GM23338 (cell line): ENCODE results near the gene REV3L. TPM values are rescaled to one million over a fixed set of nuclear protein-coding genes. Genes with fewer than 3 reads are reported as not detected.

Experiments used
- ATAC-seq: fragments of 200-7000 bp; cut with Tn5 transposase; 3 replicates; pipeline ENCODE4 v1.9.1; 2020
- DNase-seq: peaks from one replicate; pipeline ENCODE4 v3.0.0-alpha.2; 2015; ENCODE audit warnings: low spot score
- H2AFZ ChIP-seq: fragments of 200-600 bp; sonication (generic); 2 replicates; pipeline ENCODE4 v1.8.0; 2016; ENCODE audit warnings: antibody characterized with exemption, mild to moderate bottlenecking, moderate library complexity
- H3F3A ChIP-seq: fragments of 200-600 bp; sonication (generic); replicated peaks from 2 replicates; pipeline ENCODE4 v1.8.0; 2017; ENCODE audit warnings: antibody characterized with exemption, mixed run types, low read depth
- H3K27ac ChIP-seq: fragments of 200-600 bp; sonication (generic); 2 replicates; pipeline ENCODE4 v1.6.1; 2016; ENCODE audit warnings: low read depth
- H3K27me3 ChIP-seq: fragments of 200-600 bp; sonication (generic); 2 replicates; pipeline ENCODE4 v1.8.0; 2016; ENCODE audit warnings: mild to moderate bottlenecking, mixed run types, moderate library complexity; ENCODE audit not compliant: insufficient read depth
- H3K36me3 ChIP-seq: fragments of 200-600 bp; sonication (generic); 2 replicates; pipeline ENCODE4 v1.8.0; 2016; ENCODE audit warnings: mild to moderate bottlenecking; ENCODE audit not compliant: insufficient read depth
- H3K4me1 ChIP-seq: fragments of 200-600 bp; sonication (generic); 2 replicates; pipeline ENCODE4 v1.8.0; 2016; ENCODE audit warnings: mild to moderate bottlenecking, moderate library complexity; ENCODE audit not compliant: insufficient read depth
- H3K4me2 ChIP-seq: fragments of 200-600 bp; sonication (generic); 2 replicates; pipeline ENCODE4 v1.7.1; 2017; ENCODE audit warnings: mixed run types
- H3K4me3 ChIP-seq: fragments of 200-600 bp; sonication (generic); 2 replicates; pipeline ENCODE4 v1.6.1; 2016; ENCODE audit warnings: mixed run types
- H3K79me2 ChIP-seq: fragments of 200-600 bp; sonication (generic); replicated peaks from 2 replicates; pipeline ENCODE4 v1.8.0; 2017; ENCODE audit warnings: mild to moderate bottlenecking; ENCODE audit not compliant: insufficient read depth
- H3K9me2 ChIP-seq: fragments of 200-600 bp; sonication (generic); 2 replicates; pipeline ENCODE4 v1.8.0; 2017; ENCODE audit not compliant: insufficient read depth
- H4K20me1 ChIP-seq: fragments of 200-600 bp; sonication (generic); replicated peaks from 2 replicates; pipeline ENCODE4 v1.8.0; 2017; ENCODE audit warnings: mild to moderate bottlenecking; ENCODE audit not compliant: insufficient read depth
- H3K27ac Mint-ChIP-seq: 2 replicates; pipeline ENCODE4 v1.8.0; 2020; ENCODE audit warnings: inconsistent platforms, mild to moderate bottlenecking, moderate library complexity, mixed read lengths
- H3K27me3 Mint-ChIP-seq: 3 replicates; pipeline ENCODE4 v1.8.0; 2022; ENCODE audit warnings: low read depth, mild to moderate bottlenecking, moderate library complexity, mixed read lengths, inconsistent platforms; ENCODE audit not compliant: insufficient read depth, poor library complexity
- H3K36me3 Mint-ChIP-seq: 3 replicates; pipeline ENCODE4 v1.8.0; 2021; ENCODE audit warnings: low read depth, mild to moderate bottlenecking, inconsistent platforms, moderate library complexity, mixed read lengths
- H3K4me1 Mint-ChIP-seq: 3 replicates; pipeline ENCODE4 v1.8.0; 2020; ENCODE audit warnings: mild to moderate bottlenecking, inconsistent platforms, mixed read lengths
- H3K4me3 Mint-ChIP-seq: 3 replicates; pipeline ENCODE4 v1.8.0; 2021; ENCODE audit warnings: moderate library complexity, mild to moderate bottlenecking, inconsistent platforms, mixed read lengths
- H3K9me3 Mint-ChIP-seq: 3 replicates; pipeline ENCODE4 v1.8.0; 2020; ENCODE audit warnings: moderate library complexity, mild to moderate bottlenecking, inconsistent platforms, mixed read lengths
- CREB1 ChIP-seq: fragments of 250-450 bp; sonication (Bioruptor Pico); IDR thresholded peaks from 2 replicates; pipeline ENCODE4 v1.5.0; 2020; ENCODE audit warnings: low read depth, mild to moderate bottlenecking, moderate library complexity
- CTCF ChIP-seq, 2 experiments: fragments of 200-600 bp in 1 of 2; sonication (generic) in 1 of 2; conservative IDR thresholded peaks; 2 replicates each; pipeline versions ENCODE4 v1.5.1 to v1.6.1; 2016 to 2017; ENCODE audit warnings: antibody characterized with exemption in 2 of 2, low read depth in 2 of 2, mild to moderate bottlenecking in 2 of 2, moderate library complexity in 1 of 2
- ETS1 ChIP-seq: IDR thresholded peaks from 2 replicates; pipeline ENCODE4 v1.6.1; 2016; ENCODE audit warnings: antibody characterized with exemption
- EZH2 ChIP-seq: fragments of 200-600 bp; sonication (generic); IDR thresholded peaks from one replicate; pipeline ENCODE4 v1.8.0; 2017; ENCODE audit warnings: antibody characterized with exemption, mild to moderate bottlenecking, low read depth; ENCODE audit not compliant: unreplicated experiment
- EZH2phosphoT487 ChIP-seq: fragments of 200-600 bp; sonication (generic); IDR thresholded peaks from one replicate; pipeline ENCODE4 v1.8.1; 2018; ENCODE audit warnings: antibody characterized with exemption; ENCODE audit not compliant: unreplicated experiment
- JUNB ChIP-seq: IDR thresholded peaks from one replicate; pipeline ENCODE4 v1.6.1; 2016; ENCODE audit warnings: antibody characterized with exemption; ENCODE audit not compliant: unreplicated experiment
- NANOG ChIP-seq: IDR thresholded peaks from 2 replicates; pipeline ENCODE4 v1.6.1; 2016; ENCODE audit warnings: antibody characterized with exemption, borderline replicate concordance
- POLR2AphosphoS5 ChIP-seq: IDR thresholded peaks from 2 replicates; pipeline ENCODE4 v1.6.1; 2016; ENCODE audit warnings: antibody characterized with exemption, low read depth
- STAT1 ChIP-seq: IDR thresholded peaks from one replicate; pipeline ENCODE4 v1.6.1; 2016; ENCODE audit warnings: antibody characterized with exemption; ENCODE audit not compliant: unreplicated experiment
- ZNF114 ChIP-seq: fragments of 250-450 bp; sonication (Bioruptor Pico); IDR thresholded peaks from 2 replicates; pipeline ENCODE4 v1.5.0; 2020; ENCODE audit warnings: mild to moderate bottlenecking, moderate library complexity
- ZNF331 ChIP-seq: fragments of 250-450 bp; sonication (Bioruptor Pico); IDR thresholded peaks from 2 replicates; pipeline ENCODE4 v1.5.0; 2020; ENCODE audit warnings: low read depth, mild to moderate bottlenecking, moderate library complexity
- polyA plus RNA-seq: library from polyadenylated mRNA; unstranded; fragments of >200 nt; fragmentation: Nextera tagmentation; extraction: Ambion mirVana; gene quantifications from 2 replicates; pipeline ENCODE4 v1.2.1, GENCODE V29; 2016
- total RNA-seq: library from RNA; depleted of rRNA; stranded (reverse); fragments of >200 nt; shearing (Covaris generic); gene quantifications from 2 replicates; pipeline ENCODE4 v1.2.3, GENCODE V29; 2014
- TF ChIP-seq, protein P1 (sequence below): fragments of 250-450 bp; sonication (Bioruptor Pico); IDR thresholded peaks from 2 replicates; pipeline ENCODE4 v1.5.0; 2020; ENCODE audit warnings: mild to moderate bottlenecking, moderate library complexity
- TF ChIP-seq, protein P2 (sequence below): IDR thresholded peaks from one replicate; pipeline ENCODE4 v1.6.1; 2018; ENCODE audit warnings: antibody characterized with exemption; ENCODE audit not compliant: unreplicated experiment

Gene REV3L
- total and polyA plus RNA-seq, 2 experiments from 2014 or later, result 8.3 to 13.1 TPM

GRCh38 chr6:111282515-111282914 lies 200.5 kb downstream of the REV3L start:
- Histone ChIP-seq H3K27me3 (no peaks in the 10 kb centered on the region), H3K27ac (no peak overlapping the region), H3F3A (no peaks in the 10 kb centered on the region), H3K36me3 (peaks cover 13% of the 10 kb centered on the region), H2AFZ (no peak overlapping the region), H3K4me1 (peaks cover 5% of the 10 kb centered on the region; the same call in 1 of the 2 replicates), H3K4me2 (no peak overlapping the region), H3K9me2 (peaks cover 7% of the 10 kb centered on the region), H3K4me3 (no peak overlapping the region), H3K79me2 (no peaks in the 10 kb centered on the region; the same call in 1 of the 2 replicates), H4K20me1 (no peaks in the 10 kb centered on the region; the same call in 1 of the 2 replicates)
- peaks cover 21% of the 10 kb centered on the region for H3K9me3 Mint-ChIP-seq
- H3K4me3 Mint-ChIP-seq, result no peak overlapping the region
- DNase-seq (no peak), ATAC-seq (no peak)
- H3K27ac Mint-ChIP-seq, result no peak overlapping the region
- H3K36me3 Mint-ChIP-seq, result peaks cover 62% of the 10 kb centered on the region
- H3K27me3 Mint-ChIP-seq, result no peaks in the 10 kb centered on the region
- TF ChIP-seq, protein P1, sequence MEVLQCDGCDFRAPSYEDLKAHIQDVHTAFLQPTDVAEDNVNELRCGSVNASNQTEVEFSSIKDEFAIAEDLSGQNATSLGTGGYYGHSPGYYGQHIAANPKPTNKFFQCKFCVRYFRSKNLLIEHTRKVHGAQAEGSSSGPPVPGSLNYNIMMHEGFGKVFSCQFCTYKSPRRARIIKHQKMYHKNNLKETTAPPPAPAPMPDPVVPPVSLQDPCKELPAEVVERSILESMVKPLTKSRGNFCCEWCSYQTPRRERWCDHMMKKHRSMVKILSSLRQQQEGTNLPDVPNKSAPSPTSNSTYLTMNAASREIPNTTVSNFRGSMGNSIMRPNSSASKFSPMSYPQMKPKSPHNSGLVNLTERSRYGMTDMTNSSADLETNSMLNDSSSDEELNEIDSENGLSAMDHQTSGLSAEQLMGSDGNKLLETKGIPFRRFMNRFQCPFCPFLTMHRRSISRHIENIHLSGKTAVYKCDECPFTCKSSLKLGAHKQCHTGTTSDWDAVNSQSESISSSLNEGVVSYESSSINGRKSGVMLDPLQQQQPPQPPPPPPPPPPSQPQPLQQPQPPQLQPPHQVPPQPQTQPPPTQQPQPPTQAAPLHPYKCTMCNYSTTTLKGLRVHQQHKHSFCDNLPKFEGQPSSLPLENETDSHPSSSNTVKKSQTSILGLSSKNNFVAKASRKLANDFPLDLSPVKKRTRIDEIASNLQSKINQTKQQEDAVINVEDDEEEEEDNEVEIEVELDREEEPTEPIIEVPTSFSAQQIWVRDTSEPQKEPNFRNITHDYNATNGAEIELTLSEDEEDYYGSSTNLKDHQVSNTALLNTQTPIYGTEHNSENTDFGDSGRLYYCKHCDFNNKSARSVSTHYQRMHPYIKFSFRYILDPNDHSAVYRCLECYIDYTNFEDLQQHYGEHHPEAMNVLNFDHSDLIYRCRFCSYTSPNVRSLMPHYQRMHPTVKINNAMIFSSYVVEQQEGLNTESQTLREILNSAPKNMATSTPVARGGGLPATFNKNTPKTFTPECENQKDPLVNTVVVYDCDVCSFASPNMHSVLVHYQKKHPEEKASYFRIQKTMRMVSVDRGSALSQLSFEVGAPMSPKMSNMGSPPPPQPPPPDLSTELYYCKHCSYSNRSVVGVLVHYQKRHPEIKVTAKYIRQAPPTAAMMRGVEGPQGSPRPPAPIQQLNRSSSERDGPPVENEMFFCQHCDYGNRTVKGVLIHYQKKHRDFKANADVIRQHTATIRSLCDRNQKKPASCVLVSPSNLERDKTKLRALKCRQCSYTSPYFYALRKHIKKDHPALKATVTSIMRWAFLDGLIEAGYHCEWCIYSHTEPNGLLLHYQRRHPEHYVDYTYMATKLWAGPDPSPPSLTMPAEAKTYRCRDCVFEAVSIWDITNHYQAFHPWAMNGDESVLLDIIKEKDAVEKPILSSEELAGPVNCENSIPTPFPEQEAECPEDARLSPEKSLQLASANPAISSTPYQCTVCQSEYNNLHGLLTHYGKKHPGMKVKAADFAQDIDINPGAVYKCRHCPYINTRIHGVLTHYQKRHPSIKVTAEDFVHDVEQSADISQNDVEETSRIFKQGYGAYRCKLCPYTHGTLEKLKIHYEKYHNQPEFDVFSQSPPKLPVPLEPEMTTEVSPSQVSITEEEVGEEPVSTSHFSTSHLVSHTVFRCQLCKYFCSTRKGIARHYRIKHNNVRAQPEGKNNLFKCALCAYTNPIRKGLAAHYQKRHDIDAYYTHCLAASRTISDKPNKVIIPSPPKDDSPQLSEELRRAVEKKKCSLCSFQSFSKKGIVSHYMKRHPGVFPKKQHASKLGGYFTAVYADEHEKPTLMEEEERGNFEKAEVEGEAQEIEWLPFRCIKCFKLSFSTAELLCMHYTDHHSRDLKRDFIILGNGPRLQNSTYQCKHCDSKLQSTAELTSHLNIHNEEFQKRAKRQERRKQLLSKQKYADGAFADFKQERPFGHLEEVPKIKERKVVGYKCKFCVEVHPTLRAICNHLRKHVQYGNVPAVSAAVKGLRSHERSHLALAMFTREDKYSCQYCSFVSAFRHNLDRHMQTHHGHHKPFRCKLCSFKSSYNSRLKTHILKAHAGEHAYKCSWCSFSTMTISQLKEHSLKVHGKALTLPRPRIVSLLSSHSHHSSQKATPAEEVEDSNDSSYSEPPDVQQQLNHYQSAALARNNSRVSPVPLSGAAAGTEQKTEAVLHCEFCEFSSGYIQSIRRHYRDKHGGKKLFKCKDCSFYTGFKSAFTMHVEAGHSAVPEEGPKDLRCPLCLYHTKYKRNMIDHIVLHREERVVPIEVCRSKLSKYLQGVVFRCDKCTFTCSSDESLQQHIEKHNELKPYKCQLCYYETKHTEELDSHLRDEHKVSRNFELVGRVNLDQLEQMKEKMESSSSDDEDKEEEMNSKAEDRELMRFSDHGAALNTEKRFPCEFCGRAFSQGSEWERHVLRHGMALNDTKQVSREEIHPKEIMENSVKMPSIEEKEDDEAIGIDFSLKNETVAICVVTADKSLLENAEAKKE, result no peak
- TF ChIP-seq JUNB (no peak), ETS1 (no peak), STAT1 (no peak), ZNF331 (no peak), POLR2AphosphoS5 (no peak), CREB1 (CRISPR knock-in tag) (no peak), EZH2 (no peak), EZH2phosphoT487 (no peak), CTCF (conservative IDR thresholded peaks at IDR 0.05; ENCODE audit: low read depth in 2 of 2) (no peak), ZNF114 (CRISPR knock-in tag) (no peak), NANOG (no peak)
- TF ChIP-seq, protein P2, sequence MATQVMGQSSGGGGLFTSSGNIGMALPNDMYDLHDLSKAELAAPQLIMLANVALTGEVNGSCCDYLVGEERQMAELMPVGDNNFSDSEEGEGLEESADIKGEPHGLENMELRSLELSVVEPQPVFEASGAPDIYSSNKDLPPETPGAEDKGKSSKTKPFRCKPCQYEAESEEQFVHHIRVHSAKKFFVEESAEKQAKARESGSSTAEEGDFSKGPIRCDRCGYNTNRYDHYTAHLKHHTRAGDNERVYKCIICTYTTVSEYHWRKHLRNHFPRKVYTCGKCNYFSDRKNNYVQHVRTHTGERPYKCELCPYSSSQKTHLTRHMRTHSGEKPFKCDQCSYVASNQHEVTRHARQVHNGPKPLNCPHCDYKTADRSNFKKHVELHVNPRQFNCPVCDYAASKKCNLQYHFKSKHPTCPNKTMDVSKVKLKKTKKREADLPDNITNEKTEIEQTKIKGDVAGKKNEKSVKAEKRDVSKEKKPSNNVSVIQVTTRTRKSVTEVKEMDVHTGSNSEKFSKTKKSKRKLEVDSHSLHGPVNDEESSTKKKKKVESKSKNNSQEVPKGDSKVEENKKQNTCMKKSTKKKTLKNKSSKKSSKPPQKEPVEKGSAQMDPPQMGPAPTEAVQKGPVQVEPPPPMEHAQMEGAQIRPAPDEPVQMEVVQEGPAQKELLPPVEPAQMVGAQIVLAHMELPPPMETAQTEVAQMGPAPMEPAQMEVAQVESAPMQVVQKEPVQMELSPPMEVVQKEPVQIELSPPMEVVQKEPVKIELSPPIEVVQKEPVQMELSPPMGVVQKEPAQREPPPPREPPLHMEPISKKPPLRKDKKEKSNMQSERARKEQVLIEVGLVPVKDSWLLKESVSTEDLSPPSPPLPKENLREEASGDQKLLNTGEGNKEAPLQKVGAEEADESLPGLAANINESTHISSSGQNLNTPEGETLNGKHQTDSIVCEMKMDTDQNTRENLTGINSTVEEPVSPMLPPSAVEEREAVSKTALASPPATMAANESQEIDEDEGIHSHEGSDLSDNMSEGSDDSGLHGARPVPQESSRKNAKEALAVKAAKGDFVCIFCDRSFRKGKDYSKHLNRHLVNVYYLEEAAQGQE, result no peak
- peaks cover 9% of the 10 kb centered on the region for H3K4me1 Mint-ChIP-seq
